ENCODE data around the gene PLEKHM3. TPM values are rescaled to one million over a fixed set of nuclear protein-coding genes. Genes with fewer than 3 reads are reported as not detected.

The PLEKHM3 gene
- total and polyA plus RNA-seq, 12 donors = 9.5 to 39.6 (median 21.7) TPM

DNA sequence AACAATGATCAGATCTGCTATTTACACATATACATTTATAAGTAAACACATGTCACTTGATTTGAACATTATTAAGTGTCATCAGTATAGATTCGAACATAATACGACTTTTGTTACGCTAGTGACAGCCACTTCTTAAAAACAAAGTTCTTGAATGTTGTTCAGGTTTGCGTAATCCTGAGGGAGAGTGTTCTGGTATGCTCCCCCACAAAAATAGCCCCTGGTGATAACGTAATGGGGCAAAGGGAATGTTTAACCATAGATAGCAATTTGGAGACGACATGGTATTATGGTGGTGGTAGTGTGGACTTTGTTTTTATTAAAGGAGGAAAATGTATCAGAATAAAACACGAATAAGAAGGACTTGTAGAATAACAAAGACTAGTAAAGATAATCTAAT lies 90.6 kb downstream of the PLEKHM3 start:
- Histone ChIP-seq H3K4me3 (no peak overlapping the region), H3K4me1 (replicated peaks in 1 of 2) (peaks cover 0 to 21% of the 10 kb centered on the region in 2 donors), H3K27ac (no peak overlapping the region), H3K9me3 (replicated peaks in 1 of 3) (no peaks in the 10 kb centered on the region), H3K27me3 (no peaks in the 10 kb centered on the region), H3K36me3 (replicated peaks in 1 of 2) (no peaks in the 10 kb centered on the region)
- WGBS, 4 donors = 91 to 94% (median 93%) methylated on average over 7 of the region's 7 CpGs
- no peak for DNase-seq
- TF ChIP-seq CTCF (IDR thresholded peaks at IDR 0.05) = no peak
- TF ChIP-seq POLR2A (IDR thresholded peaks at IDR 0.05) = no peak
- intact Hi-C loops (cut with DNase I) = no loop called here

- TF ChIP-seq POLR2A (IDR thresholded peaks at IDR 0.05) (no peak), CTCF (IDR thresholded peaks at IDR 0.05) (no peak)
- H3K27ac ChIP-seq = no peak overlapping the region
- no peaks in the 10 kb centered on the region for H3K27me3 ChIP-seq
- peaks cover 0 to 21% of the 10 kb centered on the region in 2 donors for H3K4me1 ChIP-seq (replicated peaks in 1 of 2)
- DNase-seq = no peak
- intact Hi-C loops (cut with DNase I) = no loop called here
- H3K36me3 ChIP-seq (replicated peaks in 1 of 2) = no peaks in the 10 kb centered on the region
- no peak overlapping the region for H3K4me3 ChIP-seq
- no peaks in the 10 kb centered on the region for H3K9me3 ChIP-seq (replicated peaks in 1 of 3)
- 90 to 94% (median 94%) methylated on average over 9 of the region's 9 CpGs for WGBS, 4 donors
Measured at GRCh38 chr2:207933396-207934065, 91.8 kb downstream of the PLEKHM3 start.

DNA sequence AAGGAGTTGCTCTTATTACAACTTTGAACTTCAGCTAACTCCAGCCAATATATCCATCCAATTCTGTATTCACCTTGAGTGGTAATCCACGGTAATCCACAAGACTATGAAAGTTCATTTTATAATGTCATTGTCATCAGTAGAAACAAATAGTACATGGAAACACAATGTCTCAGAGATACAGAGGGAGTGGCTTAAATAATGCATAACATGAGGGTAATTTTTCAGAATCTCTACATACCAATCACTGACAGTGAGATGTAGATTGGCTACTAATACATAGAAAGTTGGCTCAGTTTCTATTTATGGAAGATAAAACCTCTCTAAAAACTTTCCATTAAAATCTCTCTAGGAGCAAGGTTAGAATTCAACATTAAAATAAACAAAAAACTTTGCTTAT lies 93.2 kb downstream of the PLEKHM3 start:
- no peaks in the 10 kb centered on the region for H3K36me3 ChIP-seq (replicated peaks in 1 of 2)
- H3K9me3 ChIP-seq (replicated peaks in 1 of 3) = no peaks in the 10 kb centered on the region
- intact Hi-C loops (cut with DNase I) = no loop called here
- no peak for DNase-seq
- 87 to 92% (median 89%) methylated on average over 1 of the region's 1 CpG for WGBS, 4 donors
- H3K4me1 ChIP-seq (replicated peaks in 1 of 2) = peaks cover 0 to 13% of the 10 kb centered on the region in 2 donors
- no peak overlapping the region for H3K27ac ChIP-seq
- TF ChIP-seq POLR2A (IDR thresholded peaks at IDR 0.05) (no peak), CTCF (IDR thresholded peaks at IDR 0.05) (no peak)
- no peak overlapping the region for H3K4me3 ChIP-seq
- H3K27me3 ChIP-seq = no peaks in the 10 kb centered on the region

- peak overlapping the region in 3 of 5 donors; percentile 9 to 61 (median 44) for H3K27ac ChIP-seq
- H3K4me3 ChIP-seq = peak overlapping the region in 1 of 4 donors; percentile 35
- peak in 1 of 2 donors; percentile 29 for TF ChIP-seq POLR2A (IDR thresholded peaks at IDR 0.05)
- peak in 1 of 6 experiments; percentile 12 for TF ChIP-seq CTCF (IDR thresholded peaks at IDR 0.05)
- DNase-seq = peak in 6 of 7 donors; percentile 25 to 44 (median 32)
- no peaks in the 10 kb centered on the region for H3K27me3 ChIP-seq
- peaks cover 3 to 24% of the 10 kb centered on the region in 2 donors for H3K4me1 ChIP-seq (replicated peaks in 1 of 2)
- 64 to 73% (median 66%) methylated on average over 28 to 29 of the region's 29 CpGs for WGBS, 4 donors
- no peaks in the 10 kb centered on the region for H3K9me3 ChIP-seq (replicated peaks in 1 of 3)
- intact Hi-C loops (cut with DNase I) = no loop called here
- H3K36me3 ChIP-seq (replicated peaks in 1 of 2) = no peaks in the 10 kb centered on the region
Measured at GRCh38 chr2:207930747-207931146, 94.6 kb downstream of the PLEKHM3 start.

Measured in adrenal gland (tissue), 12 donors.